Lower lobe of right lung (tissue), 2 donors: Measurements from ENCODE around the gene LAMTOR5. TPM values are rescaled to one million over a fixed set of nuclear protein-coding genes. Genes with fewer than 3 reads are reported as not detected.

Experiments
- ATAC-seq, 2 donors: fragments of 200-7000 bp; cut with Tn5 transposase; one replicate each; pipeline ENCODE4 v1.9.1; 2020 to 2022; ENCODE audit warnings: mild to moderate bottlenecking in 2 of 2, moderate library complexity in 2 of 2
- DNase-seq: peaks from one replicate; pipeline ENCODE4 v3.0.0-alpha.2; 2020
- H3K27ac ChIP-seq: fragments of 200-600 bp; one replicate; pipeline ENCODE4 v1.8.0; 2022
- H3K27me3 ChIP-seq: fragments of 200-600 bp; one replicate; pipeline ENCODE4 v1.8.0; 2022; ENCODE audit warnings: low read depth
- H3K36me3 ChIP-seq: fragments of 200-600 bp; one replicate; pipeline ENCODE4 v1.8.0; 2022; ENCODE audit warnings: mild to moderate bottlenecking
- H3K4me1 ChIP-seq: fragments of 200-600 bp; one replicate; pipeline ENCODE4 v1.8.0; 2022
- H3K4me3 ChIP-seq: fragments of 200-600 bp; one replicate; pipeline ENCODE4 v1.8.0; 2022; ENCODE audit warnings: mild to moderate bottlenecking
- H3K9me3 ChIP-seq: fragments of 200-600 bp; one replicate; pipeline ENCODE4 v1.8.0; 2022
- intact Hi-C: fragments of 100-400 bp; cut with DNase I; formaldehyde crosslinking; loops from one replicate; pipeline ENCODE4 v1.11.0; 2022
- total RNA-seq: library from RNA; stranded (reverse); fragmentation: NEBNext Ultra II Directional; extraction: Animal tissue kit (Norgen Biotek cat#: 25700); gene quantifications from one replicate; pipeline ENCODE4 v1.2.1, GENCODE V29; 2021
- TF ChIP-seq, protein P1 (sequence below): fragments of 200-600 bp; IDR thresholded peaks from one replicate; pipeline ENCODE4 v1.8.0; 2022; ENCODE audit warnings: antibody characterized with exemption, mild to moderate bottlenecking
- donor health status: DM: no; HTN: yes; CAD: no; lungs with severe emphysema.

LAMTOR5 gene
- total RNA-seq, 1 donor from 2014 or later = 121 TPM

DNA sequence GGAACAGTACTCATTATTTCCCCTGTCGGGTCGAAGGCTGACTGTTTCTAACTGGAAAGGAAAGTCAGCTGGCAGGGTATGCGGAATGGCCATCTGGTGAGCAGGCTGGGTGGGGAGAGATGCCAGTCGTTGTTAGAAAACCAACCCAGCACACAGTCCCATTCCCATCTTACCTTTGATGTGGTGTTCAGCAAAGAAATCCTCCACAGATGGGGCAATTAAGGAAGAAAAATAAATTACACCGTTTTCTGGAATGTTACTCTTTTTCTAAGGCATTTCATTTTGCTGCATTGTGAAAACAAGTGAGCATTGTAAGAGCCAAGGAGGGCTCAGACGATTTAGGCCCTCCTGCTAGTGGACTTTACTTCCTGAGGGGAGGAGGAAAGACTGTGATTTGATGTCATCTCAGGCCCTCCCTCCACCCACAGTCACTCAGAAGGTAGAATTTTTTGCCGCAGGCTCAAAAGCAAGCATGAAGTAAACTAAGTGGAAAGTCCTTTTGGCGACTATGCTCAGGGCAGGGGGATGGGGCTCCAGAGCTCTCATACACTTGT, 16.7 kb downstream of the LAMTOR5 start, which contains the start of gene SLC16A4:
TSS of gene SLC16A4 (minus strand) at position 335 of the 554 bp plus-strand sequence. CDS start 1,703 bp downstream, outside the sequence.
- TF ChIP-seq, protein P1, sequence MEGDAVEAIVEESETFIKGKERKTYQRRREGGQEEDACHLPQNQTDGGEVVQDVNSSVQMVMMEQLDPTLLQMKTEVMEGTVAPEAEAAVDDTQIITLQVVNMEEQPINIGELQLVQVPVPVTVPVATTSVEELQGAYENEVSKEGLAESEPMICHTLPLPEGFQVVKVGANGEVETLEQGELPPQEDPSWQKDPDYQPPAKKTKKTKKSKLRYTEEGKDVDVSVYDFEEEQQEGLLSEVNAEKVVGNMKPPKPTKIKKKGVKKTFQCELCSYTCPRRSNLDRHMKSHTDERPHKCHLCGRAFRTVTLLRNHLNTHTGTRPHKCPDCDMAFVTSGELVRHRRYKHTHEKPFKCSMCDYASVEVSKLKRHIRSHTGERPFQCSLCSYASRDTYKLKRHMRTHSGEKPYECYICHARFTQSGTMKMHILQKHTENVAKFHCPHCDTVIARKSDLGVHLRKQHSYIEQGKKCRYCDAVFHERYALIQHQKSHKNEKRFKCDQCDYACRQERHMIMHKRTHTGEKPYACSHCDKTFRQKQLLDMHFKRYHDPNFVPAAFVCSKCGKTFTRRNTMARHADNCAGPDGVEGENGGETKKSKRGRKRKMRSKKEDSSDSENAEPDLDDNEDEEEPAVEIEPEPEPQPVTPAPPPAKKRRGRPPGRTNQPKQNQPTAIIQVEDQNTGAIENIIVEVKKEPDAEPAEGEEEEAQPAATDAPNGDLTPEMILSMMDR = no peak
- H3K4me1 ChIP-seq = peaks cover 10% of the 10 kb centered on the region
- peaks cover 10% of the 10 kb centered on the region for H3K36me3 ChIP-seq
- H3K27me3 ChIP-seq = no peaks in the 10 kb centered on the region
- no peaks in the 10 kb centered on the region for H3K9me3 ChIP-seq
- ATAC-seq = peak; percentile 81 to 90
- peak within 1 kb of the TSS; percentile 45 for H3K4me3 ChIP-seq
- DNase-seq = no peak
- peak within 1 kb of the TSS; percentile 72 for H3K27ac ChIP-seq
- intact Hi-C loops = no loop called here

DNA sequence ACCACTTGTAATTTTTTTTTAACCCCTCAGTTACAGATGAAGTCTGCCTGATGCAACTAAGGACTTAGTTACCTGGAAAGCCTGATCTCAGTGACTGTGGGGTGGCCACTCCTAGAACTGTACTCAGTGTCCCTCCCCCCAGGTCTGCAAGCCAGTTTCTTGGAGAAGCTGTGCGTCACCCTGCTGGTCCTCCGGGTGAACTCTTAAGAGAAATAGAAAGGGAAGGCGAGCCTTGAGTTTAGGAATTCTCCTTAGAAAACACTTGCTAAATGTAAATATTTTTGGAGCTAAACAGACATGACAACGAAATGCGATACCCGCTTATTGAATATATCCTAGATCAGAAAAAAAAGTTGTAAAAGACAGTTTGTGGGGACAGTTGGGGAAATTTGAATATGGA, 17.4 kb downstream of the LAMTOR5 start:
- DNase-seq (peak; percentile 65), ATAC-seq (peak; percentile 93 to 97)
- TF ChIP-seq, protein P1 = no peak
- Histone ChIP-seq H3K27ac (peak overlapping the region; percentile 72), H3K4me1 (peaks cover 10% of the 10 kb centered on the region), H3K9me3 (no peaks in the 10 kb centered on the region), H3K36me3 (peaks cover 8% of the 10 kb centered on the region), H3K27me3 (no peaks in the 10 kb centered on the region), H3K4me3 (peak overlapping the region; percentile 45)
- intact Hi-C loops = no loop called here

DNA sequence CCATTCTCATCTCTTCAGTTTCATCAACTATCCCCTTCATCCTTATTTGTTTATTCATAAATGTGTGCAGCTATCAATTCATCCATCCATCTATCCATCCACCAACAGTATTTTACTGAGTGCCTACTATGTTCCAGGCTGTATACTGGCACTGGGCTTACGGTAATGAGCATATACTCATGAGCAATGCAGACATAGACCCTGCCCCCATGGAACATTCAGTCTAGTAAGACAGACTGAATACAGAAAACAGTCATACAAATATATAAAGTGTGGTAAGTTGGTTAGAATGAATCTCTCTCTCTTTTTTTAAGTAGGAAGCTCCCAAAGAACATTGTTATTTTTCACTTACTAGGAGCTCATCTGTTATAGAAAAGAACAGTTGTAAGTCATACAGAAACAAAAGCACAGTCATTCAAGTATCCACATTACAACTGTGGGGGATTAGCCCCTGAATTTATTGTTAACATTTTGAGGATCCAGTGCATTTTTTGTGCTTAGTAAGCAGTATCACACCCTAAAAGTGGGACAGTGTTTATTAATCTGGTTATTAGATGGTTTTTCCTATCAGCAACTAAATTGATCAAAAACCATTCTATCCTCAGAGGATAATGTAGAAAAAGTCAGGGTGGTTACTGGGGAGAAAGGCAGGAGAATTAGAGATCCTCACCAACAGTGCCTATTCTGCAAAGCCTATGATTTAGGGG, 20.3 kb downstream of the LAMTOR5 start:
- TF ChIP-seq, protein P1 = no peak

DNA sequence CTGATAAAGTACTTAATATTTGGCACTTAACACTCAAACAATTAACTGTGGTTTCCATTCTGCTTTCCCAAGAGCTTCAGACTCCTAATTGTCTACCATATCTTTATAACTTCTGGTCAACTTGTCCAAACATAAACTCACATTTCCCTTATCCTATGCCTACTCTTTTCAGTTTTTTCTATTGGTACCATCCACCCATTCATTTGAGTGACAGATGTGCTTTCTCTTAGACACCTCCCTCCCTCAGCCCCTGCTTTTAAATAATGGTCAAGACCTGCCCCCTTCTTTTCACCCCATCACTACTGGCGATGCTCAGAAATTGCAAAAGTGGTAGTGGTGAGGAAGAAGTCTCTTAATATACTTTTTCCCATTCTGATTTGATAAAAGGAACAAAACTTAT, 22.1 kb downstream of the LAMTOR5 start:
- H3K9me3 ChIP-seq = no peaks in the 10 kb centered on the region
- peaks cover 9% of the 10 kb centered on the region for H3K36me3 ChIP-seq
- H3K27me3 ChIP-seq = no peaks in the 10 kb centered on the region
- intact Hi-C loops = no loop called here
- DNase-seq (no peak), ATAC-seq (no peak)
- no peak overlapping the region for H3K27ac ChIP-seq
- H3K4me3 ChIP-seq = no peak overlapping the region
- TF ChIP-seq, protein P1 = no peak
- H3K4me1 ChIP-seq = peaks cover 29% of the 10 kb centered on the region

More for the DNA sequence above, 20.3 kb downstream of the LAMTOR5 start:
- ATAC-seq = no peak
- Histone ChIP-seq H3K27ac (no peak overlapping the region), H3K36me3 (peaks cover 8% of the 10 kb centered on the region), H3K9me3 (no peaks in the 10 kb centered on the region), H3K4me3 (no peak overlapping the region), H3K27me3 (no peaks in the 10 kb centered on the region), H3K4me1 (peaks cover 19% of the 10 kb centered on the region)
- DNase-seq = no peak
- intact Hi-C loops = no loop called here

DNA sequence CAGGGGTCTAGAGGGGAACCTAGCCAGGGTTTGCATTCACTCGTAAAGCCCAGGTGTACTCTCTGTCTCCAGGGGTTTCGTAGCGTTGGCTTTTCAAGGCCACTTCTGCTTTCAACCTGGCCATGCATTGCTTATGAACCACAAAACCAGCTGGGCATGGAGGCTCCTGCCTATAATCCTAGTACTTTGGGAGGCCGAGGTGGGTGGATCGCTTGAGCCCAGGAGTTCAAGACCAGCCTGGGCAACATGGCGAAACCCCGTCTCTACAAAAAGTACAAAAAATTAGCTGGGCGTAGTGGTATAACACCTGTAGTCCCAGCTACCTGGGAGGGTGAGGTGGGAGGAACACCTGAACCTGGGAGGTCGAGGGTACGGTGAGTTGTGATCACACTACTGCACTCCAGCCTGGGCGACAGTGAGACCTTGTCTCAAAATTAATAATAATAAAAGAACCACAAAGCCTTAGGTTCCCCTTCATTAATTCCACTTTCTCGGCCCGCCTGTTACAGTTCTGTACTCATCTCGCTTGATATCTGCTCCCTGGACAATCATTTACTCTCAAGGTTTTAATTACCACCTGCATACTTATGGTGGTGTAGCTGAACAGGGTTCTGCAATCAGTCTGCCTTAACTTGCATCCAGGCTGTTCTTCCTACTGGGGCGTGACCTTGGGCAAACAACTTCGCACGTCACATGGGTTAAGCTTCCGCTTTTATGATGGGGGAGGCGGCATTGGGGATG, 22.7 kb downstream of the LAMTOR5 start:
- Histone ChIP-seq H3K27me3 (no peaks in the 10 kb centered on the region), H3K4me1 (peaks cover 30% of the 10 kb centered on the region), H3K36me3 (peaks cover 13% of the 10 kb centered on the region), H3K27ac (peak overlapping the region; percentile 60), H3K9me3 (no peaks in the 10 kb centered on the region), H3K4me3 (no peak overlapping the region)
- TF ChIP-seq, protein P1 = no peak
- intact Hi-C loops = no loop called here
- DNase-seq = no peak
- no peak for ATAC-seq
